PFSK-1 (cell line): Measurements from ENCODE around the gene VCL.

Experiments
- FOXP2 ChIP-seq: optimal IDR thresholded peaks from 2 replicates; pipeline ENCODE3; 2011; ENCODE audit warnings: borderline replicate concordance, control low read depth, inconsistent platforms; ENCODE audit not compliant: insufficient read depth; ENCODE audit errors: extremely low read length, extremely low read depth
- POLR2AphosphoS5 ChIP-seq: IDR thresholded peaks from 2 replicates; pipeline ENCODE4 v1.6.1; 2012; ENCODE audit warnings: low read depth, mild to moderate bottlenecking, control low read depth, low read length, moderate library complexity
- SIN3A ChIP-seq: IDR thresholded peaks from 2 replicates; pipeline ENCODE4 v1.6.1; 2012; ENCODE audit warnings: mild to moderate bottlenecking, low read length, moderate library complexity, borderline replicate concordance; ENCODE audit not compliant: insufficient read depth
- TAF1 ChIP-seq: IDR thresholded peaks from 2 replicates; pipeline ENCODE4 v1.6.1; 2012; ENCODE audit warnings: low read length, control low read depth, borderline replicate concordance; ENCODE audit not compliant: insufficient read depth
- TF ChIP-seq, protein P1 (sequence below), 2 experiments: IDR thresholded peaks; 2 replicates each; pipeline versions ENCODE4 v1.6.1 to v1.8.0; 2011 to 2012; ENCODE audit warnings: low read depth in 2 of 2, low read length in 2 of 2, control low read depth in 1 of 2, inconsistent platforms in 1 of 2, mild to moderate bottlenecking in 1 of 2, moderate library complexity in 1 of 2; ENCODE audit not compliant: insufficient read depth in 1 of 2

VCL gene

DNA sequence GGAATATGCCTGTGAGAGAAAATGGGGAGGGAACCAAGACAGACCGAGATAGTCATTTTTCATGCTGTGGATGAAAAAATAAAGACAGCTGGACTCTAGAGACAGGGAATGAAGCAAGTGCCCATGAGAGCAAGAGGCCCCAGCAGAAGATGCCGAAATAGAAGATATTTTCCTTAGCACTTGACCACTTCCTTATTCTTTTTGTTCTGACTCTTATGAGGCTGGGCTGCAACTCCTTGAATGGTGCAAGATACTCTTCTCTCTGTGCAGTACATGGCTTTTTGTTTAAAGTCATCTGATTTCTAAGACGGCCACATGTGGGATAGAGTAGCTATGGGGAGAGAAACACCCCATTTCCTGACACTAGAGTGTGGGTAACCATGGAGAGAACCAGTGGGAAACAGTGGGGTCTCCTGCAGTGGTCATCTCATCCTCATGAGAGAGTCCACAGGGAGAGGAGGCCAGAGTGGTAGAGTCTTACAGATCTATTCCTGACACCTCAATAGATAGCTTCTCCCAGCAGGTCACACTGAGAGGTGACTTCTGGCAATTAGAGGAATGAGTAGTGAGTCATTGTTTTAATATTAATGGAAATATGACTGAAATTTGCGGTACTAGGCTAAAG lies 18.0 kb upstream of the VCL start:
- no peak for TF ChIP-seq SIN3A
- TF ChIP-seq, protein P1, sequence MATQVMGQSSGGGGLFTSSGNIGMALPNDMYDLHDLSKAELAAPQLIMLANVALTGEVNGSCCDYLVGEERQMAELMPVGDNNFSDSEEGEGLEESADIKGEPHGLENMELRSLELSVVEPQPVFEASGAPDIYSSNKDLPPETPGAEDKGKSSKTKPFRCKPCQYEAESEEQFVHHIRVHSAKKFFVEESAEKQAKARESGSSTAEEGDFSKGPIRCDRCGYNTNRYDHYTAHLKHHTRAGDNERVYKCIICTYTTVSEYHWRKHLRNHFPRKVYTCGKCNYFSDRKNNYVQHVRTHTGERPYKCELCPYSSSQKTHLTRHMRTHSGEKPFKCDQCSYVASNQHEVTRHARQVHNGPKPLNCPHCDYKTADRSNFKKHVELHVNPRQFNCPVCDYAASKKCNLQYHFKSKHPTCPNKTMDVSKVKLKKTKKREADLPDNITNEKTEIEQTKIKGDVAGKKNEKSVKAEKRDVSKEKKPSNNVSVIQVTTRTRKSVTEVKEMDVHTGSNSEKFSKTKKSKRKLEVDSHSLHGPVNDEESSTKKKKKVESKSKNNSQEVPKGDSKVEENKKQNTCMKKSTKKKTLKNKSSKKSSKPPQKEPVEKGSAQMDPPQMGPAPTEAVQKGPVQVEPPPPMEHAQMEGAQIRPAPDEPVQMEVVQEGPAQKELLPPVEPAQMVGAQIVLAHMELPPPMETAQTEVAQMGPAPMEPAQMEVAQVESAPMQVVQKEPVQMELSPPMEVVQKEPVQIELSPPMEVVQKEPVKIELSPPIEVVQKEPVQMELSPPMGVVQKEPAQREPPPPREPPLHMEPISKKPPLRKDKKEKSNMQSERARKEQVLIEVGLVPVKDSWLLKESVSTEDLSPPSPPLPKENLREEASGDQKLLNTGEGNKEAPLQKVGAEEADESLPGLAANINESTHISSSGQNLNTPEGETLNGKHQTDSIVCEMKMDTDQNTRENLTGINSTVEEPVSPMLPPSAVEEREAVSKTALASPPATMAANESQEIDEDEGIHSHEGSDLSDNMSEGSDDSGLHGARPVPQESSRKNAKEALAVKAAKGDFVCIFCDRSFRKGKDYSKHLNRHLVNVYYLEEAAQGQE (IDR thresholded peaks at IDR 0.05; ENCODE audit: insufficient read depth in 1 of 2, low read depth in 2 of 2, low read length in 2 of 2): no peak
- TF ChIP-seq FOXP2: no peak
- TF ChIP-seq POLR2AphosphoS5: no peak
- no peak for TF ChIP-seq TAF1

GRCh38 chr10:73981812-73982211 lies 16.1 kb upstream of the VCL start:
- TF ChIP-seq SIN3A (no peak), POLR2AphosphoS5 (no peak), FOXP2 (no peak), TAF1 (no peak)
- TF ChIP-seq, protein P1 (IDR thresholded peaks at IDR 0.05; ENCODE audit: insufficient read depth in 1 of 2, low read depth in 2 of 2, low read length in 2 of 2): no peak

GRCh38 chr10:73983096-73984047 lies 14.5 kb upstream of the VCL start:
- TF ChIP-seq, protein P1 (IDR thresholded peaks at IDR 0.05; ENCODE audit: insufficient read depth in 1 of 2, low read depth in 2 of 2, low read length in 2 of 2): no peak
- no peak for TF ChIP-seq SIN3A
- TF ChIP-seq FOXP2: no peak
- no peak for TF ChIP-seq TAF1
- no peak for TF ChIP-seq POLR2AphosphoS5

GRCh38 chr10:73989594-73990150 lies 8.2 kb upstream of the VCL start:
- TF ChIP-seq, protein P1 (IDR thresholded peaks at IDR 0.05; ENCODE audit: insufficient read depth in 1 of 2, low read depth in 2 of 2, low read length in 2 of 2): no peak
- TF ChIP-seq SIN3A (no peak), TAF1 (no peak), FOXP2 (no peak)
